ENCODE measurements around the gene TUNAR. TPM values are rescaled to one million over a fixed set of nuclear protein-coding genes. Genes with fewer than 3 reads are reported as not detected.

TUNAR gene
- total RNA-seq, 4 donors from 2014 or later: 0.10 TPM; not detected in 3

DNA sequence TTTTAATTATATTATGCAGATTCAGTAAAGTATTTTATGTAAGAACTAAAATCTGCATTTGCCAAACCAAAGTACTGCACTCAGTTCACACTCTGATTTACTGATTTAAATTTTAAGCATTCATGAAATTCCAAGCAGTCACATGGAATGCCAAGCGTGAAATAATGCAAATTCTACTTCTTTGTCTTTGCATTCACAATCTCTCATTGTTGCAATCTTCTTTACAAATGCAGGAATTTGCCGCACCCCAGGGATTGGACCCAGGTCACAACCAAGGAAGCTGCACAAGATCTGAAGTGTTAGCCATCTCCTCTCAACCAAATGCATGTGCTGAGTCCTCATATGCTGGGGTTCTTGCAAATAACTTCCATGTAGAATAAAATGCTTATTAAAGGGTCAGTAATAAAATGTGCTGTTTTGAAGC lies 71.9 kb downstream of the TUNAR start:
- no peak for DNase-seq (ENCODE audit: low spot score in 2 of 2)
- TF ChIP-seq, protein P1, sequence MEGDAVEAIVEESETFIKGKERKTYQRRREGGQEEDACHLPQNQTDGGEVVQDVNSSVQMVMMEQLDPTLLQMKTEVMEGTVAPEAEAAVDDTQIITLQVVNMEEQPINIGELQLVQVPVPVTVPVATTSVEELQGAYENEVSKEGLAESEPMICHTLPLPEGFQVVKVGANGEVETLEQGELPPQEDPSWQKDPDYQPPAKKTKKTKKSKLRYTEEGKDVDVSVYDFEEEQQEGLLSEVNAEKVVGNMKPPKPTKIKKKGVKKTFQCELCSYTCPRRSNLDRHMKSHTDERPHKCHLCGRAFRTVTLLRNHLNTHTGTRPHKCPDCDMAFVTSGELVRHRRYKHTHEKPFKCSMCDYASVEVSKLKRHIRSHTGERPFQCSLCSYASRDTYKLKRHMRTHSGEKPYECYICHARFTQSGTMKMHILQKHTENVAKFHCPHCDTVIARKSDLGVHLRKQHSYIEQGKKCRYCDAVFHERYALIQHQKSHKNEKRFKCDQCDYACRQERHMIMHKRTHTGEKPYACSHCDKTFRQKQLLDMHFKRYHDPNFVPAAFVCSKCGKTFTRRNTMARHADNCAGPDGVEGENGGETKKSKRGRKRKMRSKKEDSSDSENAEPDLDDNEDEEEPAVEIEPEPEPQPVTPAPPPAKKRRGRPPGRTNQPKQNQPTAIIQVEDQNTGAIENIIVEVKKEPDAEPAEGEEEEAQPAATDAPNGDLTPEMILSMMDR (IDR thresholded peaks at IDR 0.05): no peak
- no peak for TF ChIP-seq POLR2A (IDR thresholded peaks at IDR 0.05)
- 8 to 10% methylated on average over 2 of the region's 2 CpGs for WGBS, 2 donors
- no peak overlapping the region for H3K4me3 ChIP-seq (ENCODE audit: low read depth, poor library complexity, severe bottlenecking)
- intact Hi-C loops (cut with DNase I; ENCODE audit: low total_unique reads): no loop called here

DNA sequence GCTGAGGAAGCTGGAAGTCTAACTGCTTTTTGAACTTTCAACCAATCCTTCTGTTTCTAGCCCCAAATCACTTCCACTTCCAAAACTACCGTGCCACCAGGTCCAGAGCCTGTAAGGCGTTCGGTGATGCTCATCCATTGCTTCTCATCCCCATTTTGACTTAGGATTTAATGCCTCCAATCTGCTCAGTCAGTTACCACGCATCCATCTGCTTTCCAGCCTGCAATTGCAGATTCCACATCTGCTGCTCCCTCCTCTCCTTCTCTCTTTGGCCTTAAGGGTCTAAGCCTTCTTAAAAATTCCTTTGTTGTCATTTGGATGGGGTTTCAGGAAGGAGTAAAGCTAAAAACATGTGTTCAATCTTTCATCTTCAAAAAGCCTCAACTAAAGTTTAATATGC lies 74.7 kb downstream of the TUNAR start:
- no peak overlapping the region for H3K4me3 ChIP-seq (ENCODE audit: low read depth, poor library complexity, severe bottlenecking)
- WGBS, 2 donors: 70 to 74% methylated on average over 4 of the region's 4 CpGs
- intact Hi-C loops (cut with DNase I; ENCODE audit: low total_unique reads): no loop called here
- DNase-seq (ENCODE audit: low spot score in 2 of 2): no peak
- TF ChIP-seq, protein P1 (IDR thresholded peaks at IDR 0.05): no peak
- no peak for TF ChIP-seq POLR2A (IDR thresholded peaks at IDR 0.05)

DNA sequence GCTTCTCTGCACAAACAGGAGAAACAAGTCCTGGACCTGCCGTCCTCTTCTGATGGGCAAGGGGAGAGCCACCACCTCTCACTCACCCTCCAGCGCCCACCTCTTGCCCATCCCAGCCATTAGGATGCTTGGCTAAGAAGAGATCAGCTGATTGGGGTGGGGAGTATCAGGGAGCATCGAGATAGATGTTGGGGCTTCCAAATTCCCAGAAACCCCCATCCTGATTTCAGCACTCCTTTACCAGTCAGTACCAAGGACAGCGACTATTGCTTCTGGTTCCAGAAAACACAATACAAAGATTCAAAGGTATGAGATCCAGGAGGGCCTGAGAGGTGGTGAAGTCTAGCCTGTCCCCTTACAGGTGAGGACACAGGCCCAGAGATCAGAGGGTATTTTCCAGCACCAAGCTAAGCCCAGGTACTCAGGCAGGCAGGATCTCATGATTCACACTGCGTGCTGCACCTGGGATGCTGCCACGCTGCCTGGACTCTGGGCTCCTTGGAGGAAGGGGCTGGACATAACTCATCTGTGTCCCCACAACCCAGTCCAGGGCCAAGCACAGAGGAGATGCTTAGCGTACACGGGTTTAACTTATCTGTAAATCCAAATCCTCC lies 76.6 kb downstream of the TUNAR start:
- intact Hi-C loops (cut with DNase I; ENCODE audit: low total_unique reads): no loop called here
- no peak for DNase-seq (ENCODE audit: low spot score in 2 of 2)
- H3K4me3 ChIP-seq (ENCODE audit: low read depth, poor library complexity, severe bottlenecking): no peak overlapping the region
- 49 to 51% methylated on average over 8 of the region's 8 CpGs for WGBS, 2 donors
- TF ChIP-seq POLR2A (IDR thresholded peaks at IDR 0.05): no peak
- TF ChIP-seq, protein P1 (IDR thresholded peaks at IDR 0.05): no peak

DNA sequence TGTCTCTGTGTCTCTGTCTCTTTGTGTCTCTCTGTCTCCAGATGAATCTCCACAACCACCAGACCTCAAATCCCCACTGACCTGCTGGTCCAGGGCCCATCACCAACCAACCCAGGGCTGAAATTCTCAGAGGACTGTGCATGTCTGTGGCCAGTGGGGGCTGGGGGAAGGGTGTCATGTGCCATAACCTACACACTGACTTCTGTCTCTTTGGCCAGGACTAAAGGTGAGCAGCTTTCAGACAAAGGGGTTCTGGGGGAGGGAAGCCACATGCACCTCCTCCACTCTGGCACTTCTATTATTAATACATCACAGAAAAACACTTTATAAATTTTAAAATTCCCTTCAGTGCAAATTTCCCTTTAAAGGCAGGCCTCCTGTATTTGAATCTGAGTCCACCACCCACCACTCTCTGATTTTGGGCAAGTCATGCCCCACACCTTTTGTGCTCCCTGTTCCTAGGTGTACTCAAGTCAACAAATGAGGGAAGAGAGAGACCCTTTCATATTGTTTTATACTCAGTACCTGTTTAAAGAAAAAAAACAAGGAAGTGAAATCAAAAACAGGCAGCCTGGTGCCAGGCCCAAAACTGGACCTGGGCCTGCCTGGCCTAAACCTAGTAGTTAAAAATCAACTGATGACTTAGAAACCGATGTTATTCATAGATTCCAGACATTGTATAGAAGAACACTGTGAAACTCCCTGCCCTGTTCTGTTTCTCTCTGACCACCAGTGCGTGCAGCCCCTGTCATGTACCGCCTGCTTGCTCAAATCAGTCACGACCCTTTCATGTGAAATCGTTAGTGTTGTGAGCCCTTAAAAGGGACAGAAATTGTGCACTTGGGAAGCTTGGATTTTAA lies 80.2 kb downstream of the TUNAR start:
- intact Hi-C loops (cut with DNase I; ENCODE audit: low total_unique reads): no loop called here
- DNase-seq (ENCODE audit: low spot score in 2 of 2): no peak
- TF ChIP-seq, protein P1 (IDR thresholded peaks at IDR 0.05): no peak
- no peak for TF ChIP-seq POLR2A (IDR thresholded peaks at IDR 0.05)
- WGBS, 2 donors: 75 to 78% methylated on average over 5 of the region's 5 CpGs
- H3K4me3 ChIP-seq (ENCODE audit: low read depth, poor library complexity, severe bottlenecking): no peak overlapping the region

DNA sequence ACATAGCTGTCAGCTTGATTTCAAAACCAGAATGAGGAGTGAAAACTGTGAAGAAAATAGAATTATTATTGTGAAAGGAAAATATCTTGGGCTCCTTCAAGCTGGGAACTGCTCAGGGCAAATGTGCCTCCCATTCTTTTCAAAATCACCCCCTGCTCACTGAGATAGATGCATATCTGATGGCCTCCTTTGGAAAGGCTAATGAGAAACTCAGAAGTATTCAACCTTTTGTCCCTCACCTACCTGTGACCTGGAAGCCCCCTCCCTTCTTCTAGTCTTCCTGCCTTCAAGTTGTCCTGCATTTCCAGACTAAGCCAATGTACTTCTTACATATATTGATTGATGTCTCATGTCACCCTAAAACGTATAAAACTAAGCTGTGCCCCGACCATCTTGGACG lies 81.5 kb downstream of the TUNAR start:
- intact Hi-C loops (cut with DNase I; ENCODE audit: low total_unique reads): no loop called here
- no peak for DNase-seq (ENCODE audit: low spot score in 2 of 2)
- TF ChIP-seq, protein P1 (IDR thresholded peaks at IDR 0.05): no peak
- TF ChIP-seq POLR2A (IDR thresholded peaks at IDR 0.05): no peak
- 19 to 25% methylated on average over 3 of the region's 3 CpGs for whole genome bisulfite sequencing, 2 donors
- no peak overlapping the region for H3K4me3 ChIP-seq (ENCODE audit: low read depth, poor library complexity, severe bottlenecking)
